Activated CD4-positive, alpha-beta T cell treated with anti-CD3 and anti-CD28 coated beads, Interleukin-2, amount 50 U/mL, for 1 hour (primary cell): ENCODE results near the gene AEBP1.

ENCODE experiments used
- DNase-seq: peaks from one replicate; pipeline ENCODE4 v3.0.0-alpha.2; 2020

The AEBP1 gene

GRCh38 chr7:44158873-44159631 is 54.9 kb downstream of the AEBP1 start:
- no peak for DNase-seq

- DNase-seq = no peak
Measured at GRCh38 chr7:44159824-44160630, 55.9 kb downstream of the AEBP1 start.

- DNase-seq = no peak
Measured at GRCh38 chr7:44161371-44161770, 57.2 kb downstream of the AEBP1 start.

- DNase-seq = no peak
Measured at GRCh38 chr7:44162179-44162578, 58.0 kb downstream of the AEBP1 start.

- DNase-seq = no peak
Measured at GRCh38 chr7:44162785-44163395, 58.7 kb downstream of the AEBP1 start.

GRCh38 chr7:44163591-44163990 is 59.4 kb downstream of the AEBP1 start:
- no peak for DNase-seq
